ENCODE results near the gene PFKL.

GRCh38 chr21:44315691-44316203, 15.9 kb downstream of the PFKL start:
- TF ChIP-seq POLR2AphosphoS5 (IDR thresholded peaks at IDR 0.05; ENCODE audit: low read depth) (no peak), GABPA (IDR thresholded peaks at IDR 0.05; ENCODE audit: low read depth) (no peak)

Measured in HL-60 (cell line).